AG09319 (cell line): ENCODE measurements around the gene RIMBP3B.
"Not testable (repeated sequence)": the region's sequence is repeated elsewhere in the genome, so short reads cannot be mapped to it uniquely, and the experiment has no call there.

Experiments
- DNase-seq: peaks from one replicate; pipeline ENCODE4 v3.0.0-alpha.2; 2010; ENCODE audit warnings: low read depth; ENCODE audit errors: extremely low read depth

The RIMBP3B gene

GRCh38 chr22:21407792-21408191, 24.2 kb downstream of the RIMBP3B start:
- DNase-seq, result not testable (repeated sequence)

GRCh38 chr22:21416375-21416774, 32.8 kb downstream of the RIMBP3B start:
- DNase-seq, result not testable (repeated sequence)

DNA sequence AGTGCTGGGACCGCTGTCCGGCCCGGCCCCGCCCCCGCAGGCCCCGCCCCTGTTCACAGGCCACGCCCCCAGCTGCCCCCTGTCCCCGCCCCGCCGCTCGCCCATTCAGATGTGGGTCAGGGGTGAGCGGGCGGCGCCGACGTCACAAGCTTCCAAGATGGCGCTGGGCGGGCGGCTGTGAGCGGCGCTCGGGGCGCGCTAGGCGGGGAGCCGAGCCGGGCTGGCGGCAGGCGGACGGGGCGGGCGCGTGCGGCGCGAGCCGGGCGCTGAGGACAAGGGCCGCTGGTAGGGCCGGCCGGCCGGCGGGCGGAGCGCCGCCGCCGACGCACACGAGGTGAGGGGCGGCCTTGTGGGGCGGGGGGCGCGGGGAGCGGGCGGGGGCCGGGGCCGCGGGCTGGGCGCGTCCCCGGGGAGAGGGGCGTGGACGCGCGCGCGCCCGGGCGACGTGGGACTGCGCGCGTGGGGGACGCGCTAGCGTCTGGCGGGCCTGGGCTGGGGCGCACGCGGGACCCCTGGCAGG, 33.7 kb downstream of the RIMBP3B start, which contains the start of gene HIC2:
Gene HIC2, plus strand, starts transcription at position 145 of the 520 bp plus-strand sequence. CDS start 25,461 bp downstream, outside the sequence.
- not testable (repeated sequence) for DNase-seq

GRCh38 chr22:21417853-21418252, 34.3 kb downstream of the RIMBP3B start:
- DNase-seq, result not testable (repeated sequence)

DNA sequence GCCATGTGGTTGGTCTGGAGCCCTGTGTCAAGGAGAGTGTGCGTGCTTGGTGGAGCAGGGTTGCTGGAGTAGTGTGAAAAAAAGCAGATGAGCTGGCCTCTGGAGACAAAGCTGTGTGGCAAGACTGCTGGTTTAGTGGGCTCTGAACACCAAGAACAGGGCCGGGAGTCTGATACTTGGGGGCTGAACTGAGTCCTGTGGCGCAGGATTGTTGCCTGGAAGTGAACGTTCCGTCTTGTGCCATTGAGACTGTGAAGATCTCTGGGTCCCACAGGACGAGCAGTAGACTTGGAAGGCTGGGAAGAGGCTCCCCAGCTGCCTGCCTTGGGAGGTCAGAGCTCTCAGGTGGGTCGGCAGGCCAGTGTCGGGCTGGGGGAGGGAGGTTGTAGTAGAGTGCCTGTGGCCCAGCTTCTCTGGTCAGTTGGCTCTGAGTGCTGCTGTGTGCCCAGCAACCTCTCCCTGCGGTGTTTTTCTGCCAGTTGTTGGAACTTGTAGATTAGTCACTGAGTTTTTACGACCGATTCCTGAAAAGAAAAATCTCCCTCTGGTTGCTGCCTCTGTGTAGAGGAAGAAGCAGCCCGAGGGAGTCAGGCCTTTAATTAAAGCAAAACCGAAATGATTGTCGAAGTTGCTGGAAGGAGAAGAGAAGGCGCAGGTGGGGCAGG, 35.6 kb downstream of the RIMBP3B start:
- not testable (repeated sequence) for DNase-seq

DNA sequence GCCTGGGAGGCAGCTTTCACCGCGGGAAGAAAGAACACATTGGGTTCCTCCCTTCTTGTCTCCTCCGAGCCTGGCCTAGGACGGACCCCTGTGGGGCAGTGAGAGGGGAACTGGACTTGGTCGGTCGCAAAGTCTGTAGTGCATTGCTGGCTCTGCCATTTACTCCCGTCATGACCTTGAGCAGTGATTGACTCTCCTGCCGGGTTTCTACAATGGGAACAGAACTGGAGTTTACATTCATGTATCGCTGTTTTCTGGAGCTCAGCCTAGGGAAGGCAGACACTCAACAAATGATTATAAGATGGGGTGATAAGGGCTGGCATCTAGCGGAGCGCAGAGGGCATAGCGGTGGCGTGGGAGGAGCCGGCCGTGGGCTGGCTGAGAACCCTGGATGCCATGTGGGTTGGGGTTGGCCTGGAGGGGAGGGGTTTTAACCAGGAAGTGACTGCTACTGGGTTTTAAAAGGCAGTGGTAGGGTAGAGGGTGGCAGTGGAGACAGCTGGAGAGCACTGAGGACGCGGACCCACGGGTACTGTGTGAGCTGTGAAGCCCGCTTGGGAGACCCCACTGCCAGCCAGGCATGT, 36.7 kb downstream of the RIMBP3B start:
- DNase-seq, result not testable (repeated sequence)

DNA sequence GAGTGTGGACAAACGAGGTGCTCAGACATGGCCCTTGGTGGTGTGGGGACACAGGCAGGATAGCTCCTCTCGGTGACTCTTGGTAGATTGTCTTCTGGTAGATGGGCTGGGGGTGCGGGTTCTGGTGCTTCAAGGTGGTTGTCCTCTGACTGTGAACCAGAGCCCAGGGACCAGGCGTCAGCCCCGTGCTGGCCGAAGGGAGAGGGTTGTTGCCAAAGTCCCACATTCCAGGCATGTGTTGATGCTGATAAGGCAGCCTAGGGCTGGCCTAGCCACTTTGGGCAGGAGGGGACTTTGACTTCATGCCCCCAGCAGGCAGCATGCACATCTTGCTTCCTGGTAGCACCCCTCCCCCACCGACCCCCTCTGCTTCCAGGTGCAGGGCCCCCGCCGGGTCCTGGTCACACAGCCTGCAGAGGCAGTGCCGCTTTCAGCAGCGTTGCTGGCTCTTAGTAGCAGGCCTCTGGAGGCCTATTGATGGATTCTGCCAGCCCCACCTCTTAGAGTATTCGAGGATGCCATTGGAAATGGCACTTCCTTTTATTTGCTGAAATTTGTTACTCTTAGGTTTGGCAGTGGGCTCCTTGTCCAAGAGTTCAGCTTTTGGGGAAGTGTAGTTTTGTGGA, 40.6 kb downstream of the RIMBP3B start:
- not testable (repeated sequence) for DNase-seq

- not testable (repeated sequence) for DNase-seq
Measured at GRCh38 chr22:21434378-21435233, 51.1 kb downstream of the RIMBP3B start.

GRCh38 chr22:21435998-21436810, 52.7 kb downstream of the RIMBP3B start:
- DNase-seq, result not testable (repeated sequence)

DNA sequence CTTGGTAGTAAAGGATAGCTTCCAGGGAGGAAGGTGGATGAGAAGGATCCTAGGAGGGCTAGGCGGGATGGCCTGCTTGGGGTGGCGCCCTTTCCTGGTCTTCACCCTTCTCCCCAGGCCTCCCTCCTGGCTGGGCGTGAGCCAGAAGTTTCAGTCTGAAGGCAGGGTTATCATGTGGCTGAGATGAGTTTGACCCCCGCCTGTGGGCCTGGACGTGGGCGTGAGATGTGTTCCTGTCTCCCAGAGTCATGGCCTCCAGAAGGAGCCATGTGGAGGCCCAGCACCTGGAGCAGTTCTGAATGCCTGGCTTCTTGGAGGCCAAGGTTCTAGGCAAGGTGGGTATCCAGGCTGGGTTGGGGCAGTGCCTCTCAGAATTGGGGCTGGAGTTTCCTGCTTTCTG, 54.5 kb downstream of the RIMBP3B start:
- DNase-seq, result not testable (repeated sequence)
